SK-N-SH treated with all-trans-retinoic acid at 6 μM for 48 hours (cell line): ENCODE results near the gene NRIP1.

Source experiments
- ATAC-seq: fragments of 200-7000 bp; cut with Tn5 transposase; 3 replicates; pipeline ENCODE4 v1.9.1; 2020; ENCODE audit warnings: mild to moderate bottlenecking, moderate library complexity
- ARNTL ChIP-seq: fragments of 450-650 bp; formaldehyde crosslinking; IDR thresholded peaks from 2 replicates; pipeline ENCODE4 v1.5.0; 2020; ENCODE audit warnings: low read depth, mild to moderate bottlenecking, moderate library complexity, borderline replicate concordance
- BACH2 ChIP-seq: fragments of 250-450 bp; sonication (Bioruptor Pico); IDR thresholded peaks from 2 replicates; pipeline ENCODE4 v1.9.0; 2021; ENCODE audit warnings: mild to moderate bottlenecking, borderline replicate concordance
- CREB5 ChIP-seq: fragments of 250-450 bp; sonication (Bioruptor Pico); IDR thresholded peaks from 2 replicates; pipeline ENCODE4 v1.5.1; 2020; ENCODE audit warnings: low read depth, mild to moderate bottlenecking, moderate library complexity
- CSDC2 ChIP-seq: fragments of 250-450 bp; sonication (Bioruptor Pico); IDR thresholded peaks from 2 replicates; pipeline ENCODE4 v1.5.0; 2020; ENCODE audit warnings: mild to moderate bottlenecking, moderate library complexity
- ESRRG ChIP-seq: fragments of 250-450 bp; sonication (Bioruptor Pico); IDR thresholded peaks from 2 replicates; pipeline ENCODE4 v1.6.1; 2021; ENCODE audit warnings: mild to moderate bottlenecking
- GLIS3 ChIP-seq: fragments of 250-450 bp; sonication (Bioruptor Pico); IDR thresholded peaks from 2 replicates; pipeline ENCODE4 v1.5.0; 2020; ENCODE audit warnings: mild to moderate bottlenecking, moderate library complexity
- ISL1 ChIP-seq: fragments of 250-450 bp; sonication (Bioruptor Pico); IDR thresholded peaks from 2 replicates; pipeline ENCODE4 v2.1.2; 2022; ENCODE audit warnings: mild to moderate bottlenecking, moderate library complexity
- OSR1 ChIP-seq: fragments of 250-450 bp; sonication (Bioruptor Pico); IDR thresholded peaks from 2 replicates; pipeline ENCODE4 v1.8.0; 2022; ENCODE audit warnings: moderate library complexity, mild to moderate bottlenecking, inconsistent platforms
- PATZ1 ChIP-seq: fragments of 250-450 bp; sonication (Bioruptor Pico); IDR thresholded peaks from 2 replicates; pipeline ENCODE4 v1.8.0; 2020; ENCODE audit warnings: mild to moderate bottlenecking, moderate library complexity, borderline replicate concordance
- PPARA ChIP-seq: fragments of 250-450 bp; sonication (Bioruptor Pico); IDR thresholded peaks from 2 replicates; pipeline ENCODE4 v1.5.0; 2020; ENCODE audit warnings: mild to moderate bottlenecking, borderline replicate concordance
- RARB ChIP-seq: fragments of 250-450 bp; sonication (Bioruptor Pico); IDR thresholded peaks from 2 replicates; pipeline ENCODE4 v1.8.0; 2021; ENCODE audit warnings: mild to moderate bottlenecking, moderate library complexity
- SNAI2 ChIP-seq: fragments of 250-450 bp; sonication (Bioruptor Pico); IDR thresholded peaks from 2 replicates; pipeline ENCODE4 v1.5.0; 2020; ENCODE audit warnings: mild to moderate bottlenecking, moderate library complexity
- TCF4 ChIP-seq: fragments of 250-450 bp; sonication (Bioruptor Pico); IDR thresholded peaks from 2 replicates; pipeline ENCODE4 v1.8.0; 2021; ENCODE audit warnings: mild to moderate bottlenecking, moderate library complexity, borderline replicate concordance
- TOX ChIP-seq: fragments of 250-450 bp; sonication (Bioruptor Pico); IDR thresholded peaks from 2 replicates; pipeline ENCODE4 v1.8.0; 2021; ENCODE audit warnings: mild to moderate bottlenecking, moderate library complexity, borderline replicate concordance
- TSHZ2 ChIP-seq: fragments of 250-450 bp; sonication (Bioruptor Pico); IDR thresholded peaks from 2 replicates; pipeline ENCODE4 v1.5.0; 2020; ENCODE audit warnings: mild to moderate bottlenecking, moderate library complexity
- ZC3H10 ChIP-seq: fragments of 250-450 bp; sonication (Bioruptor Pico); IDR thresholded peaks from 2 replicates; pipeline ENCODE4 v1.5.1; 2021; ENCODE audit warnings: mild to moderate bottlenecking, moderate library complexity
- ZFP30 ChIP-seq: fragments of 450-650 bp; formaldehyde crosslinking; IDR thresholded peaks from 2 replicates; pipeline ENCODE4 v1.5.0; 2022; ENCODE audit warnings: mild to moderate bottlenecking, moderate library complexity
- ZNF565 ChIP-seq: fragments of 450-650 bp; formaldehyde crosslinking; conservative IDR thresholded peaks from 2 replicates; pipeline ENCODE4 v1.5.0; 2020; ENCODE audit warnings: low read depth, mild to moderate bottlenecking, moderate library complexity
- ZNF70 ChIP-seq: fragments of 450-650 bp; formaldehyde crosslinking; IDR thresholded peaks from 2 replicates; pipeline ENCODE4 v1.5.0; 2020; ENCODE audit warnings: mild to moderate bottlenecking, moderate library complexity
- ZNF8 ChIP-seq: fragments of 450-650 bp; formaldehyde crosslinking; IDR thresholded peaks from 2 replicates; pipeline ENCODE4 v1.5.0; 2020; ENCODE audit warnings: mild to moderate bottlenecking, moderate library complexity
- TF ChIP-seq, protein P1 (sequence below): fragments of 250-450 bp; sonication (Bioruptor Pico); IDR thresholded peaks from 2 replicates; pipeline ENCODE4 v1.8.0; 2021; ENCODE audit warnings: low read depth, mild to moderate bottlenecking, moderate library complexity, borderline replicate concordance
- TF ChIP-seq, protein P2 (sequence below): fragments of 250-450 bp; sonication (Bioruptor Pico); IDR thresholded peaks from 2 replicates; pipeline ENCODE4 v1.5.1; 2021; ENCODE audit warnings: mild to moderate bottlenecking, moderate library complexity

Gene NRIP1

GRCh38 chr21:14957836-14958235 lies 107.0 kb downstream of the NRIP1 start (continued):
- TF ChIP-seq PPARA (CRISPR knock-in tag) (no peak), ZC3H10 (CRISPR knock-in tag) (no peak), CSDC2 (CRISPR knock-in tag) (no peak), ZNF70 (CRISPR knock-in tag) (no peak), BACH2 (CRISPR knock-in tag) (no peak), ESRRG (no peak), ISL1 (CRISPR knock-in tag) (no peak), TOX (CRISPR knock-in tag) (no peak), ARNTL (CRISPR knock-in tag) (no peak), OSR1 (CRISPR knock-in tag) (no peak), ZNF8 (CRISPR knock-in tag) (no peak), TCF4 (no peak)

GRCh38 chr21:14956807-14957206 lies 108.0 kb downstream of the NRIP1 start:
- ATAC-seq: no peak
- no peak for TF ChIP-seq ZNF8 (CRISPR knock-in tag)
- TF ChIP-seq PATZ1 (CRISPR knock-in tag): no peak
- TF ChIP-seq ZFP30 (CRISPR knock-in tag): no peak
- TF ChIP-seq ESRRG: no peak
- TF ChIP-seq TCF4: no peak
- TF ChIP-seq TSHZ2 (CRISPR knock-in tag): no peak
- TF ChIP-seq ZC3H10 (CRISPR knock-in tag): no peak
- TF ChIP-seq, protein P1, sequence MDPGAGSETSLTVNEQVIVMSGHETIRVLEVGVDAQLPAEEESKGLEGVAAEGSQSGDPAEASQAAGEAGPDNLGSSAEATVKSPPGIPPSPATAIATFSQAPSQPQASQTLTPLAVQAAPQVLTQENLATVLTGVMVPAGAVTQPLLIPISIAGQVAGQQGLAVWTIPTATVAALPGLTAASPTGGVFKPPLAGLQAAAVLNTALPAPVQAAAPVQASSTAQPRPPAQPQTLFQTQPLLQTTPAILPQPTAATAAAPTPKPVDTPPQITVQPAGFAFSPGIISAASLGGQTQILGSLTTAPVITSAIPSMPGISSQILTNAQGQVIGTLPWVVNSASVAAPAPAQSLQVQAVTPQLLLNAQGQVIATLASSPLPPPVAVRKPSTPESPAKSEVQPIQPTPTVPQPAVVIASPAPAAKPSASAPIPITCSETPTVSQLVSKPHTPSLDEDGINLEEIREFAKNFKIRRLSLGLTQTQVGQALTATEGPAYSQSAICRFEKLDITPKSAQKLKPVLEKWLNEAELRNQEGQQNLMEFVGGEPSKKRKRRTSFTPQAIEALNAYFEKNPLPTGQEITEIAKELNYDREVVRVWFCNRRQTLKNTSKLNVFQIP (CRISPR knock-in tag): no peak
- TF ChIP-seq, protein P2, sequence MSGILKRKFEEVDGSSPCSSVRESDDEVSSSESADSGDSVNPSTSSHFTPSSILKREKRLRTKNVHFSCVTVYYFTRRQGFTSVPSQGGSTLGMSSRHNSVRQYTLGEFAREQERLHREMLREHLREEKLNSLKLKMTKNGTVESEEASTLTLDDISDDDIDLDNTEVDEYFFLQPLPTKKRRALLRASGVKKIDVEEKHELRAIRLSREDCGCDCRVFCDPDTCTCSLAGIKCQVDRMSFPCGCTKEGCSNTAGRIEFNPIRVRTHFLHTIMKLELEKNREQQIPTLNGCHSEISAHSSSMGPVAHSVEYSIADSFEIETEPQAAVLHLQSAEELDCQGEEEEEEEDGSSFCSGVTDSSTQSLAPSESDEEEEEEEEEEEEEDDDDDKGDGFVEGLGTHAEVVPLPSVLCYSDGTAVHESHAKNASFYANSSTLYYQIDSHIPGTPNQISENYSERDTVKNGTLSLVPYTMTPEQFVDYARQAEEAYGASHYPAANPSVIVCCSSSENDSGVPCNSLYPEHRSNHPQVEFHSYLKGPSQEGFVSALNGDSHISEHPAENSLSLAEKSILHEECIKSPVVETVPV (CRISPR knock-in tag): no peak
- TF ChIP-seq ZNF565 (CRISPR knock-in tag): no peak

DNA sequence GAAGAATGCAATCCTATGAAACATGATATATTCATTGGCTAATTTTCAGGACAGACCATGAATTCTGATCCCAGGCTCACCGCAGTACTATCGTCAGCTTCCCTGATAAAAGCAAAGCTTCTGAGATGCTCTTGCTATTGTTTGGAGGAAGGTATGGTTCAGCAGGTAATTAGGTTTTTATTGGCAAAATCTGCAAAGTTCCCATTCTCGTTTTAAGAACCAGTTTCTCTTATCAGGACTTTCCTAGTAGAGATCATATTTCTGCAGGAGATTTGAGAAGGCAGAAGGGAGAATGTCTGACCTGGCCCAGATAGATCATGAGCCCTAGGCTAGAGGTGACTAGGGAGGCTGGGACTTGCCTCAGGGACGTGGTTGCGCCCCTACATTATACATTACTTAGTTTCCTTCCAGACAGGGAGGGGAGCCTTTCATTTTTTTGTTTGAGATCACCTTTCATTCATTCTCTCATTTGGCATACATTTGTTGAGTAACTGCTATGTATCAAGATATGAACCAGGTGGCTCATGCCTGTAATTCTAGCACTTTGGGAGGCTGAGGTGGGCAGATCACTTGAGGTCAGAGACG lies 108.8 kb downstream of the NRIP1 start:
- no peak for TF ChIP-seq ZNF70 (CRISPR knock-in tag)
- no peak for TF ChIP-seq OSR1 (CRISPR knock-in tag)
- no peak for TF ChIP-seq TOX (CRISPR knock-in tag)
- no peak for TF ChIP-seq ZC3H10 (CRISPR knock-in tag)
- no peak for ATAC-seq

GRCh38 chr21:14952916-14953315 lies 111.9 kb downstream of the NRIP1 start:
- no peak for ATAC-seq
- TF ChIP-seq ESRRG (no peak), CREB5 (CRISPR knock-in tag) (no peak), TOX (CRISPR knock-in tag) (no peak), TCF4 (no peak), SNAI2 (CRISPR knock-in tag) (no peak), ZNF8 (CRISPR knock-in tag) (no peak), RARB (no peak), GLIS3 (CRISPR knock-in tag) (no peak), BACH2 (CRISPR knock-in tag) (no peak), ZFP30 (CRISPR knock-in tag) (no peak)
